Measurements from ENCODE around the gene VCX2. TPM values are rescaled to one million over a fixed set of nuclear protein-coding genes. Genes with fewer than 3 reads are reported as not detected.

The VCX2 gene
- total RNA-seq, 1 donor = not detected

DNA sequence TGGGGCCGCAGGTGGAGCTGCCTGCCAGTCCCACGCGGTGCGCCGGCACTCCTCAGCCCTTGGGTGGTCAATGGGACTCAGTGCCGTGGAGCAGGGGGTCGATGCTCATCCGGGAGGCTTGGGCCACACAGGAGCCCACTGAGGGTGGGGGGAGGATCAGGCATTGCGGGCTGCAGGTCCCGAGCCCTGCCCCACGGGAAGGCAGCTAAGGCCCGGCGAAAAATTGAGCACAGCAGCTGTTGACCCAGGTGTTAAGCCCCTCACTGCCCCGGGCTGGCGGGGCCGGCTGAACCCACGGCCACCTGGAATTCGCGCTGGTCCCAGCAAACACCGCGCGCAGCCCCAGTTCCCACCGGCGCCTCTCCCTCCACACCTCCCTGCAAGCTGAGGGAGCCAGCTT lies 26.1 kb downstream of the VCX2 start:
- no peak for DNase-seq (ENCODE audit: low read depth)
- TF ChIP-seq, protein P1, sequence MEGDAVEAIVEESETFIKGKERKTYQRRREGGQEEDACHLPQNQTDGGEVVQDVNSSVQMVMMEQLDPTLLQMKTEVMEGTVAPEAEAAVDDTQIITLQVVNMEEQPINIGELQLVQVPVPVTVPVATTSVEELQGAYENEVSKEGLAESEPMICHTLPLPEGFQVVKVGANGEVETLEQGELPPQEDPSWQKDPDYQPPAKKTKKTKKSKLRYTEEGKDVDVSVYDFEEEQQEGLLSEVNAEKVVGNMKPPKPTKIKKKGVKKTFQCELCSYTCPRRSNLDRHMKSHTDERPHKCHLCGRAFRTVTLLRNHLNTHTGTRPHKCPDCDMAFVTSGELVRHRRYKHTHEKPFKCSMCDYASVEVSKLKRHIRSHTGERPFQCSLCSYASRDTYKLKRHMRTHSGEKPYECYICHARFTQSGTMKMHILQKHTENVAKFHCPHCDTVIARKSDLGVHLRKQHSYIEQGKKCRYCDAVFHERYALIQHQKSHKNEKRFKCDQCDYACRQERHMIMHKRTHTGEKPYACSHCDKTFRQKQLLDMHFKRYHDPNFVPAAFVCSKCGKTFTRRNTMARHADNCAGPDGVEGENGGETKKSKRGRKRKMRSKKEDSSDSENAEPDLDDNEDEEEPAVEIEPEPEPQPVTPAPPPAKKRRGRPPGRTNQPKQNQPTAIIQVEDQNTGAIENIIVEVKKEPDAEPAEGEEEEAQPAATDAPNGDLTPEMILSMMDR (IDR thresholded peaks at IDR 0.05; ENCODE audit: insufficient read depth, low read length) = no peak
- no peak overlapping the region for H3K4me3 ChIP-seq (ENCODE audit: low read depth, low read length)

DNA sequence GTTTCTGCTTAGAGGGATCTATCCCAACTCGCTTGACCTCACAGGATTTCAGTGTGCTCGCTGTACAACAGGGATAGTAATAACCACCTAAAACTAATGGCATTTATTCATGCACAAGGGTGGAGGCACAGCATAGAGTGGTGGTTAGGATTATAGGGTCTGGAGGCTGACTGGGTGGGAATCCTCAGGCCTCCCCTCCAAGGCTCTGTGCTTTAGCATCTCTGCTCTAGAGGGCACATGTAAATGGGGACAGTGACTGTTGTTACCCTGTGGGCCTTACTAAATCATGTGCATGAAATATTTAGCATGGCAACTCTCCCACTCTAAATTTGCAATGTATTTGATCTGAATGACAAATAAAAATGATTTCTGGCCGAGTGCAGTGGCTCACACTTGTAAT lies 29.2 kb downstream of the VCX2 start:
- no peak overlapping the region for H3K4me3 ChIP-seq (ENCODE audit: low read depth, low read length)
- TF ChIP-seq, protein P1 (IDR thresholded peaks at IDR 0.05; ENCODE audit: insufficient read depth, low read length) = no peak
- DNase-seq (ENCODE audit: low read depth) = no peak

DNA sequence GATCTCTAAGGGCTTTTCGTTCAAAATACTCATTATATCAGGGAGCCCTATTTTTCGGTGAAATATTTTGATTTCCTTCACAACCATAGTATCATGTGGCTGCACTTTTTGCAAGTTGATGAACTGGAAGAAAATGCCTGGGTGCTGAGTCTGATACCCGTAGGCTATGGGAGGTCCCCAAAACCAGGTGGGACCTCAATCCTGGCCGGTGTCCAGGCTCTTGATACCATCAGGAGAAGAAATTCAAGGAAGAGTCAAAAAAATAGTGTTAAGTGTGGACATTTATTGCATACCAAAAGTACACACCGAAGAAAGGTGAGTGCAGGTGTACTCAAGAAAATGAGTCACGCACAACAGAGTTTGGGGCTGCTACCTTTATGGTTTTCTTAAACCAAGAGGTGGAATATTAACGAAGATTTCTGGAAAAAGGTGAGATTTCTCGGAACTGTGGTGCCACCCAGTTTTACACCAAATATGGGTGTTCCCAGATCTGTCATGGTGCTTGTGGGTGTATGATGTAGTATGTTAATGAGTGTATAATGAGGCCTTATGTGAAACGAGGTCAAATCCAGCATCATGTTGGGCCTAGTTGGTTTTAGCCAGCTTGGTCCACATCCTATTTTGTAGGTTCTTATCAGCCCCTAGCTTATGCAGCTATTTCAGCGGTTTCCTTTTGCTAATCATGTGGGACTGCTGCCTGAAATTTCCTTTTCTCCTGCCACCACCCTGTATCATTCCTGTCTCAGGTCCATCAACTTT lies 29.9 kb downstream of the VCX2 start:
- DNase-seq (ENCODE audit: low read depth) = no peak
- TF ChIP-seq, protein P1 (IDR thresholded peaks at IDR 0.05; ENCODE audit: insufficient read depth, low read length) = no peak
- no peak overlapping the region for H3K4me3 ChIP-seq (ENCODE audit: low read depth, low read length)

DNA sequence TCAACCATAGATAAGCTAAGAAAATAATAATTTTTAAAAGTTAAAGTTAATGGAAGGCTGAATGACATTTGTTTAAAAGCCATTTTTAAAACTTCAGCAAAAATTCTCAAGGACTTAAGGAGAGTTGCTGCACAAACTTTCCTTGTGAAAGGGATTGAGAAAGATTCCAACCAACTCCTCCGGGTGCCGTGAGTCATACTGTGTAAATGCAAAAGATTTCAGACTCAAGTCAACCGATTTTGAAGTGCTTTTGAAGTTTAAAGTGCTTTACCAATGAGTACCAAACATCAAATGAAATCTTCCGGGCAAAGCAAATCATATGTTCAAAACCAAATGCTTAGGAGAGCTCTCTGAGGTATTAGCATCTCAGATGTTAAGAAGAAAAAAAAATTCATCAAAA lies 31.4 kb downstream of the VCX2 start:
- no peak for DNase-seq (ENCODE audit: low read depth)
- no peak overlapping the region for H3K4me3 ChIP-seq (ENCODE audit: low read depth, low read length)
- TF ChIP-seq, protein P1 (IDR thresholded peaks at IDR 0.05; ENCODE audit: insufficient read depth, low read length) = no peak

DNA sequence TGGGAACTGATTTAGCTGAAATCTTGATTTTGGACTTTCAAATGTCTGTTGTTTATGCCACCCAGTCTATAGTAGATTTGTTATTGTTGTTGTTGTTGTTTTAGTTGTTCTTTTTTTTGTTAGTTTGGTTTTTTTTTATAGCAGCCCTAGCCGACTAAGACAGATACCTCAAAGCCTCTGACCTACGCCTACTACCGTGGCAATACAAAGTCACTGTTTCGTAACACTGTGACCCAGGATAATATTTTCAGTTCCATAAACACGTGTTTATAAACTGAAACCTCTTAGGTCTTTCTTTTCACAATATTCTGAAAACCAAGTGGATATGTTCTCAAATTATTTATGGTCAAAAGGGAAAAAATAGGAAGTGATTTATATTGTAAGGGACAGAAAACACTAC lies 32.8 kb downstream of the VCX2 start:
- DNase-seq (ENCODE audit: low read depth) = no peak
- H3K4me3 ChIP-seq (ENCODE audit: low read depth, low read length) = no peak overlapping the region
- TF ChIP-seq, protein P1 (IDR thresholded peaks at IDR 0.05; ENCODE audit: insufficient read depth, low read length) = no peak

DNA sequence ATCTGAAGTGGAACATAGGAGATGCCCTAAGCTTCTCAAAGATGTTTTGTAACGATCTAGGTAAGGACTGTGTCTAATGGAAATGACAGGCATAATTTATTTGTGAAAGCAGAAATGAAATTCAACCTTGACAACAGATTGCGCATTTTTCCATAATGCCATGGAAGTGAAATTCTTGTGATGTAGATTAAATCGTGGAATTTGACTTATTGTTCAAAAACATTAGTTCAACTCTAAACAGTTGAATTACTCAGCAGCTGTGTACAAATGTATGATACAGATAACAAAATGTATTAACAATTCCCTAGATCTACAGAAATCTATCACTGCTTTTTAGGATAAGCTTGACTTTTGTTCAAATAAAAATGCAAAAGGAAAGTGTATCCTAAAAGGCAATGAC lies 44.4 kb downstream of the VCX2 start:
- no peak overlapping the region for H3K4me3 ChIP-seq (ENCODE audit: low read depth, low read length)
- TF ChIP-seq, protein P1 (IDR thresholded peaks at IDR 0.05; ENCODE audit: insufficient read depth, low read length) = no peak
- DNase-seq (ENCODE audit: low read depth) = no peak

DNA sequence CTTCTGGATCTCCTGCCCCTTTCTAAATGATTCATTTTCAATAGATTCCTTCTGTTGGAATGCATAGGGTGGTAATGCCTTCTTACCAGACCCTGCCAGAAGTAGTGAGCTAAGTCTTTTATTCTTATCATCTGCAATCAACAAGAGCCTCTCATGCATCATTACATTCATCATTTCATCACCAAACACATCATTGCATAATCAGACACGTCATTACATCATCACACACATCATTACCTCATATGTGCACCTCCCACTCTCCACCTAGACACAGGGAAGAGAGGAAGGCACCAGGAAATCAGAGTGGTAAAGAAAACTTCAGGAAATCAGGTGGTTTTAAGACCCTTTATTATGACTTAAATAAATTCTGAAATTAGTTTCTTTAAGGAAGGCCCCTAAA lies 45.0 kb downstream of the VCX2 start:
- TF ChIP-seq, protein P1 (IDR thresholded peaks at IDR 0.05; ENCODE audit: insufficient read depth, low read length) = no peak
- H3K4me3 ChIP-seq (ENCODE audit: low read depth, low read length) = no peak overlapping the region
- no peak for DNase-seq (ENCODE audit: low read depth)
